GM18873 (cell line): ENCODE results near the gene PRR12.
A peak's percentile ranks its signal among the peaks of the same experiment; 100 is the strongest.

Source experiments
- ATAC-seq: cut with Tn5 transposase; IDR thresholded peaks from one replicate; pipeline ENCODE4 v1.9.1; 2021; ENCODE audit warnings: mild to moderate bottlenecking, moderate library complexity, moderate number of reproducible peaks; ENCODE audit not compliant: unreplicated experiment, low FRiP score

Gene PRR12

GRCh38 chr19:49591731-49592485, 926 bp downstream of the PRR12 start:
- ATAC-seq = no peak

DNA sequence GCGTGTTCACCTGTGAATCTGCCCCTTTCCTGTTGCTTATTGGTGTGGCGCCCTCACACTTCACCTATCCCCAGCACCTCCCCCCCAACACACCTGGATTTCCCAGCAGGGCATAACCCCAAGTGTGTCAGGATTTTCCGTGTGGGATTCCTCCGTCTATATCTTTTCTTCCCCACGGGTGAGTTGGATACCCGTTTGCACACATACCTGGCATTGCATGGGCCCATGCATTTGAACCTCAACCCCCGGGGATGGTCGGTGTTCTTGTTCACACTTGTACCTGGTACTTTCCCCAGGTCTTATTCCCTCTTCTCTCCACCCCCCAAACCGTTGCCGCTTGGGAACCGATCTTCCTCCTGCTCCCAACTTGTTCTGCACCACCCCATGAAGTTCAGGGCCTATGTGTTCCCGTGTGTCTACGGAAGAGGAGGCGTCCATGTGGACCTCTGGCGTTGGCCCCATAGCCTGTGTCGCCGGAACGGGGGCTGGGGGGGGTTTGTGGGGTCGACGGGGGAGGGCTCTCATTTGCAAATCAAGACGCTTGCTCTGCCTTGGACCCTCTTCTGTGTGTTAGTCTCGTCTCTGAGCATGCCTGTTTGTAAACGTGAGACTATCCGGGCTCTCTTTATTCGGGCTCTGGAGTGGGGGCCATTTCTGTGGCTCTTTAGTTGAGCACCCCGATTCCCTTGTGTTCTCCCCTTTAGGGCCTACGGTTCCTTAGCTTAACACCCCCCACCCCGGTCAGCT, 1.7 kb downstream of the PRR12 start:
- ATAC-seq = no peak

DNA sequence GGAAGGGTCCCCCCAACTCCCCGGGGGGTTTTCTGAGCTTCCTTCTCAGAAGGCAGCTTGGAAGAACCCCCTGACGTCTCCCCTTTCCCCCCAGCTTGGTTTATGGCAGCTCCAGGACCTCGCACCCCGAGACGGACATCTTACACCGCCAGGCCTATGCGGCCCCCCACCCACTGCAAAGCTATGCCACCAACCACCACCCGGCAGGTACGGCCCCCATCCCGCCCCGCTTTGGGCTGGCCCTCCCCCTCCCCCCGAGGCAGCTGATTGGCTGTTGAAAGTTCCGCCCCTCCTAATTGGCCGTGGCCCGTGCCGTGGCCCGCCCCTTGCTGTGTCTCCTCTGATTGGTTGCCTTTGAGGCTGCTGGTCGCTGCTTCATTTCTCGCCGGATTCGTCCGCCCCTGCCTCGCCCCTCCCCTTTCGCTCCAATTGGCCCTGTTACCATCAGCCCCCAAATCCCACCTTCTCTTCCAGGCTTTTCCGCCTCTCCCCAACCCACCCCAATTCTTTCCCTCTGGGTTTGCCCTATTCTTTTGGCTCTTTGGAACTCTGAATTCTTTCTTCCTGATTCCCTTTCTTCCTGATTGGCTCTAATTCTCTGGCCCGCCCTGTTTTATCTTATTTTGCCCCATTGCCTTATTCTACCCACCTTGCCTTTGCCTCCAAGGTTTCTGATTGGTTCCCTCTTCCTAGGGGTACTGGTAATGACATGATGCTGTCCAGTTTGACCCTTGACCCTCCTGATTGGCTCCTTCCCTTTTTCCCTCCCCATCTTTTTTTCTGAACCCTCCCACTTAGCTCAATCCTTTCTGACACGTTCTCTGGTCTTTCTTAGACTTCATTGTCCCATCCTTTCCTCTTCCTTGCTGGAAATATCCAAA, 2.5 kb downstream of the PRR12 start:
- peak; percentile 31 for ATAC-seq

DNA sequence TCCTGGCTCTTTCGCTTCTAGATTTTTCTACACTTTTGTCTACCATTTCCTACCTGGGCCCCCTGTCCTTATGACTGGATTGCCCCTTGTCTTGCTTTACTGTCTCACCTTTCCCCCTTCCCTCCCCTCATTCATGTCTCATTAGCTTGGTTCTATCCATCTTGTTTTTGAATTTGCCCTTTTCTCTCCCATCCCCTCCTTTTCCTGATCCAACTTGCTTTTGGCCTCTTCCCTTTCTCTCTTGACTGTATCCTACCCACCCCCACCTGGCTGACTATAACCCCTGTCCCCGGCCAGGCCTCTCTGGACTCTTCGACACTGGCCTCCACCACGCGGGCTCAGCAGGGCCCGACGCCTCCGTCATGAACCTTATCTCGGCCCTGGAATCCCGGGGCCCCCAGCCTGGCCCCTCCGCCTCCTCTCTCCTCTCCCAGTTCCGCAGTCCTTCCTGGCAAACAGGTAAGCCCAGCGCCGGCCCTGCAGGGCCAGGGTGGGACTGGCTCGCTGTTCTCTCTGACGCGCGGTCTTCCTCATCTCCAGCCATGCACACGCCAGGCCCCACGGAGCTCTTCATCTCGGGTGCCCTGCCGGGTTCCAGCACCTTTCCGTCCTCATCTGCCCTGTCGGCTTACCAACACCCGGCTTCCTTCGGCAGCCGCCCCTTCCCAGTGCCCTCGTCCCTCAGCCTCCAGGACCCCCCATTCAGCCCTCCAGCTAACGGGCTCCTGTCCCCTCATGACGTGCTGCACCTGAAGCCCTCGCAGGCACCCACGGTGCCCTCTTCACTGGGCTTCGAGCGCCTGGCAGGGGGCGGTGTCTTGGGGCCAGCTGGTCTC, 3.4 kb downstream of the PRR12 start:
- no peak for ATAC-seq

DNA sequence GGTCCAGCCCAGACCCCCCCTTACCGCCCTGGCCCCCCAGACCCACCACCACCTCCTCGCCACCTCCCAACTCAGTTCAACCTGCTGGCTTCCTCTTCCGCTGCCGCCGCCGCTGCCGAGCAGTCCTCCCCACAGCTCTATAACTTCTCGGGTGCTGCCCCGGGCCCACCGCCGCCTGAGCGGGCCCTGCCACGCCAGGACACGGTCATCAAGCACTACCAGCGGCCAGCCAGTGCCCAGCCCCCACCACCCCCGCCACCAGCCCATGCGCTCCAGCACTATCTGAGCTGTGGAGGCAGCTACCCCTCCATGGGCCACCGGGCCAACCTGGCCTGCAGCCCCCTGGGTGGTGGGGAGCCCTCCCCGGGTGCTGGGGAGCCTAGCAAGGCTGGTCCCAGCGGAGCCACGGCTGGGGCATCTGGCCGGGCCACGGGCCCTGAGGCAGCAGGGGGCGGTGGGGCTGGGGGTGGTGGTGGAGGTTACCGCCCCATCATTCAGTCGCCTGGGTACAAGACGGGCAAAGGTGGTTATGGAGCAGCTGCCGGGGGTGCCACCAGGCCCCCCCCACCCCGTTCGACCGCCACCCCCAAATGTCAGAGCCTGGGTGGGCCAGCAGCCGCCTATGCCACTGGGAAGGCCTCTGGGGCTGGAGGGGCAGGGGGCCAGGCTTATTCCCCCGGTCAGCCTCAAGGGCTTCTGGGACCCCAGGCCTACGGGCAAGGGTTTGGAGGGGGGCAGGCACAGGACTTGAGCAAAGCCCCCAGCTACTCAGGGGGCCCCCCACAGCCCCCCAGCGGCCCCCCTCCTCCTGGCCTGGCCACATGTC, 4.2 kb downstream of the PRR12 start:
- no peak for ATAC-seq

GRCh38 chr19:49595819-49596404, 4.9 kb downstream of the PRR12 start:
- ATAC-seq = no peak

DNA sequence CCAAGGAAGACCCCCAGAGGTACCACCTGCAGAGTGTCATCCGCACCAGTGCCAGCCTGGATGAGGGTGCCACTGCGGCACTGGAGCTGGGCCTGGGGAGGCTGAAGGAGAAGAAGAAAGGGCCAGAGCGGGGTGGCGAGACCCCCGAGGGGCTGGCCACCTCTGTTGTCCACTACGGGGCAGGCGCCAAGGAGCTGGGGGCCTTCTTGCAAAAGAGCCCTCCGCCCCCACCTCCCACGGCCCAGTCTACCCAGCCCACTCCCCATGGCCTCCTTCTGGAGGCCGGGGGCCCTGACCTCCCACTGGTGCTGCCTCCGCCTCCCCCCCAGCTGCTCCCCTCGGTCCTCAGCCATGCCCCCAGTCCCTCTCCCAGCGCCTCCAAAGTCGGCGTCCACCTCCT, 5.4 kb downstream of the PRR12 start:
- no peak for ATAC-seq

DNA sequence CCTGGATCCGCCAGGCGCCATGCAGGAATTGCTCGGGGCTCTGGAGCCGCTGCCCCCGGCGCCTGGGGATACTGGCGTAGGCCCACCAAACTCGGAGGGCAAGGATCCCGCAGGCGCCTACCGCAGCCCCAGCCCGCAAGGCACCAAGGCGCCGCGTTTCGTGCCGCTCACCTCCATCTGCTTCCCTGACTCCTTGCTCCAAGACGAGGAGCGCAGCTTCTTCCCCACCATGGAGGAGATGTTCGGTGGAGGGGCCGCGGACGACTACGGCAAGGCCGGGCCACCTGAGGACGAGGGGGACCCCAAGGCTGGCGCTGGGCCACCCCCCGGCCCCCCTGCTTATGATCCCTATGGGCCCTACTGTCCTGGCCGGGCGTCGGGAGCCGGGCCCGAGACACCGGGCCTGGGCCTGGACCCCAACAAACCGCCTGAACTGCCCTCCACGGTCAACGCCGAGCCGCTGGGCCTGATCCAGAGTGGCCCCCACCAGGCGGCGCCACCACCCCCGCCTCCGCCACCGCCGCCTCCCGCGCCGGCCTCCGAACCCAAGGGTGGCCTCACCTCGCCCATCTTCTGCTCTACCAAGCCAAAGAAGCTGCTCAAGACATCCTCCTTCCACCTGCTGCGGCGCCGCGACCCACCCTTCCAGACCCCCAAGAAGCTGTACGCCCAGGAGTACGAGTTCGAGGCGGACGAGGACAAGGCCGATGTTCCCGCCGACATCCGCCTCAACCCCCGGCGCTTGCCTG, 6.1 kb downstream of the PRR12 start:
- no peak for ATAC-seq

DNA sequence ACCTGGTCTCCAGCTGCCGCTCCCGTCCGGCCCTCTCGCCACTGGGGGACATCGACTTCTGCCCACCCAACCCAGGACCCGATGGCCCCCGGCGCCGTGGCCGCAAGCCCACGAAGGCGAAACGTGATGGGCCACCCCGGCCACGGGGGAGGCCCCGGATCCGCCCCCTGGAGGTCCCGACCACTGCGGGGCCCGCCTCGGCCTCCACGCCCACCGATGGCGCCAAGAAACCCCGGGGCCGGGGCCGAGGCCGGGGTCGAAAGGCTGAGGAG, 6.7 kb downstream of the PRR12 start:
- no peak for ATAC-seq

DNA sequence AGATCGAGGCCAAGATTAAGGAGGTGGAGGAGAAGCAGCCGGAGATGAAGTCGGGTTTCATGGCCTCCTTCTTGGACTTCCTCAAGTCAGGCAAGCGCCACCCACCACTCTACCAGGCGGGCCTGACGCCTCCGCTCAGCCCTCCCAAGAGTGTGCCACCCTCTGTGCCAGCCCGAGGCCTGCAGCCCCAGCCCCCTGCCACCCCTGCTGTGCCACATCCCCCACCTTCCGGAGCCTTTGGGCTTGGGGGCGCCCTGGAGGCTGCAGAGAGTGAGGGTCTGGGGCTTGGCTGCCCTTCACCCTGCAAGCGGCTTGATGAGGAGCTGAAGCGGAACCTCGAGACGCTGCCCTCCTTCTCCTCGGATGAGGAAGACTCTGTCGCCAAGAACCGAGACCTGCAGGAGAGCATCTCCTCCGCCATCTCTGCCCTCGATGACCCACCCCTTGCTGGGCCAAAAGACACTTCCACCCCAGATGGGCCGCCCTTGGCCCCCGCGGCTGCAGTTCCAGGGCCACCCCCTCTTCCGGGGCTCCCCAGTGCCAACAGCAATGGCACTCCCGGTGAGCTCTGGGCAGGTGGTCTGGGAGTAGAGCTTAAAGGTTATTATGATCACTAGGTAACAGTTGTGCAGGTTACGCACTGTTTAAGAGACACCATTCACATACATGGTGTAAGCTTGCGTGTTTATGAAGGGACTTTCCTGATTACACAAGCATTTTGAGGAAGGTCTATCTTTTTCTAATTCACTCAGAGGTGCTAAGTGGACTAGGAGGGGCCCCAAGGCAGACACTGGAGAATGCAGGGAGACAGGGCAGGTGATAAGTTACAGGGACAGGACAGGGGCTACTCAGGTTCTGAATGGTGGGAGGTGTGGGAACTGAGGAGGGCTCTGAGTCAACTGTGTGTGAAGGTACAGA, 8.7 kb downstream of the PRR12 start:
- ATAC-seq = no peak

DNA sequence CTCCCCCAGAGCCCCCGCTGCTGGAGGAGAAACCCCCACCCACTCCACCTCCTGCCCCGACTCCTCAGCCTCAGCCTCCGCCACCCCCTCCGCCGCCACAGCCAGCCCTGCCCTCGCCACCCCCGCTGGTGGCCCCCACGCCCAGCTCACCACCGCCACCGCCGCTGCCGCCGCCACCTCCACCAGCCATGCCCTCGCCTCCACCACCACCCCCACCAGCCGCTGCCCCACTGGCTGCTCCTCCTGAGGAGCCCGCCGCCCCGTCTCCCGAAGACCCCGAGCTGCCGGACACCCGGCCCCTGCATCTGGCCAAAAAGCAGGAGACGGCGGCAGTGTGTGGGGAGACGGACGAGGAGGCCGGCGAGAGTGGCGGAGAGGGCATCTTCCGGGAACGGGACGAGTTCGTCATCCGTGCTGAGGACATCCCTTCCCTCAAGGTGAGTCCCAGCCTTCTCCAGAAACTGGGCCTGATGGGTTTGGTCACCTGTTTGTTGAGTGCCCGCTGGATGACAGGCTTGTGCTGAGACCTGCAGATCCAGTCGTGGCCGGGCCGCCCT, 10.6 kb downstream of the PRR12 start:
- no peak for ATAC-seq

DNA sequence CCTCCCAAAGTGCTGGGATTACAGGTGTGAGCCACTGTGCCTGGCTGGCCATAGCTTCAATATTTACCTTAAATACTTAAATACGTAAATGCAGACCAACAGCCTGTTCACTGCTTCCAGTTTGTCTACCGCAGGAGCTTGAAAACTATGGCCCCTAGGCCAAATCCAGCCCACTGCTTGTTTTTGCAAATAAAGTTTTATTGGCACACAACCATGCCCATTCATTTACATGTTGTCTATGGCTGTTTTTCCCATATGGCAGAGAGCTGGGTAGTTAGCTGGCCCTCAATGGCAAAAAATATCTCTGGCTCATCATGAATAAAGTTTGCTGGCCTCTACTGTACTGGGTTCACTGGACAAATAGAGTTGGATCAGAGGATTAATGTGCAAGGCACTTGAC, 11.8 kb downstream of the PRR12 start:
- no peak for ATAC-seq

- no peak for ATAC-seq
Measured at GRCh38 chr19:49605605-49606004, 14.6 kb downstream of the PRR12 start.

GRCh38 chr19:49609499-49610092, 18.6 kb downstream of the PRR12 start:
- no peak for ATAC-seq

GRCh38 chr19:49613374-49613773, 22.4 kb downstream of the PRR12 start:
- no peak for ATAC-seq

DNA sequence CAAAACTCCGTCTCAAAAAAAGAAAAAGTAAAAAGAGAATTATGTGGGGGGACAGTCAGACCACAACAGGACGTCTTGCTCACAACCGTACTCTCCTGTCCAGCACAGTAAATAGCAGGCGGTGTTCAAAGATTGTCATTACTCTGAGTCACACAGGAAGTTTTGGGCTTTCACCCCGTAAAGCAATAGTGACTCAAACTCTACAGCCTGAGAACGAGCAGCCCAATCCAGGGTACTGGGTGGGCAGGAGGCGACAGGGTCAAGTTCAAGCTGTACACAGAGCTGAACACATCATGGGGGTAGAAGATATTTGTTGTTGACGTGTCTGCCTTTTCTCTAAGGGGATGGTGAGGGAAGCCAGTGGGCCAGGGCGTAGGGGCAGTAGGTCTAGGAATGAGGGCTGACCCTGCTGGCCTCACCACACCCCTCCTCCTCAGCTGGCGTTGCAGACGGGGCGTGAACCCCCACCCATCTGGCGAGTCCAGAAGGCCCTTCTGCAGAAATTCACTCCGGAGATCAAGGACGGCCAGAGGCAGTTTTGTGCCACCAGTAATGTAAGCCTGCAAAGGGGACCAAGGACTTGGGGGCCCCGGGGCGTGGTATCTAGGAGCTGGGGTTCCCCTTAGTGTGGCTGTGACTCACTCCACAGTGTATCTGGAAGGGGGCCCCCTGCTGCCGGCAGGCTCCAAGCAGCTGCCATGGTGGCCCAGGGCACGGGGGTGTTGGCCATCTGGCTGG, 23.3 kb downstream of the PRR12 start:
- ATAC-seq = no peak
